ENCODE results near the gene DEDD. TPM values are rescaled to one million over a fixed set of nuclear protein-coding genes. Genes with fewer than 3 reads are reported as not detected.

The DEDD gene
- total RNA-seq, 1 experiment from 2014 or later, result 37.8 TPM

- DNase-seq (ENCODE audit: low spot score), result peak; percentile 72
Measured at GRCh38 chr1:161092621-161093028, 39.8 kb downstream of the DEDD start.

GRCh38 chr1:161091796-161092507 is 40.5 kb downstream of the DEDD start:
- no peak for DNase-seq (ENCODE audit: low spot score)

GRCh38 chr1:161091093-161091492 is 41.4 kb downstream of the DEDD start:
- no peak for DNase-seq (ENCODE audit: low spot score)

- no peak for DNase-seq (ENCODE audit: low spot score)
Measured at GRCh38 chr1:161090617-161091016, 41.9 kb downstream of the DEDD start.

- DNase-seq (ENCODE audit: low spot score), result no peak
Measured at GRCh38 chr1:161089938-161090337, 42.5 kb downstream of the DEDD start.

- DNase-seq (ENCODE audit: low spot score), result no peak
Measured at GRCh38 chr1:161089251-161089924, 43.1 kb downstream of the DEDD start, which contains the start of gene NECTIN4. NECTIN4 (minus strand) TSS chr1:161089558; CDS start chr1:161089296, 262 bp downstream.

GRCh38 chr1:161088587-161089110 is 43.8 kb downstream of the DEDD start:
- DNase-seq (ENCODE audit: low spot score), result peak; percentile 73

- no peak for DNase-seq (ENCODE audit: low spot score)
Measured at GRCh38 chr1:161086457-161086856, 46.0 kb downstream of the DEDD start.

GRCh38 chr1:161085165-161085564 is 47.3 kb downstream of the DEDD start:
- no peak for DNase-seq (ENCODE audit: low spot score)

GRCh38 chr1:161084597-161084988 is 47.9 kb downstream of the DEDD start:
- DNase-seq (ENCODE audit: low spot score), result no peak

- no peak for DNase-seq (ENCODE audit: low spot score)
Measured at GRCh38 chr1:161083748-161084596, 48.5 kb downstream of the DEDD start.

GRCh38 chr1:161082996-161083747 is 49.3 kb downstream of the DEDD start:
- DNase-seq (ENCODE audit: low spot score), result peak; percentile 96

GRCh38 chr1:161082483-161082882 is 50.0 kb downstream of the DEDD start:
- DNase-seq (ENCODE audit: low spot score), result no peak

GRCh38 chr1:161081519-161081918 is 50.9 kb downstream of the DEDD start:
- DNase-seq (ENCODE audit: low spot score), result no peak

- peak; percentile 40 for DNase-seq (ENCODE audit: low spot score)
Measured at GRCh38 chr1:161080441-161081405, 51.7 kb downstream of the DEDD start.

GRCh38 chr1:161079436-161080110 is 52.9 kb downstream of the DEDD start:
- no peak for DNase-seq (ENCODE audit: low spot score)

- DNase-seq (ENCODE audit: low spot score), result no peak
Measured at GRCh38 chr1:161077426-161077825, 55.0 kb downstream of the DEDD start.

GRCh38 chr1:161076410-161076809 is 56.1 kb downstream of the DEDD start:
- no peak for DNase-seq (ENCODE audit: low spot score)

GRCh38 chr1:161074676-161075368 is 57.6 kb downstream of the DEDD start:
- DNase-seq (ENCODE audit: low spot score), result no peak

Measured in A172 (cell line).